BE2C (cell line): ENCODE measurements around the gene PPP2R2B.

Source experiments
- DNase-seq: peaks from one replicate; pipeline ENCODE4 v3.0.0-alpha.2; 2020
- H3K27me3 ChIP-seq: fragments of 250-450 bp; sonication (Bioruptor Pico); 2 replicates; pipeline ENCODE4 v1.5.1; 2020; ENCODE audit warnings: mild to moderate bottlenecking
- H3K36me3 ChIP-seq: fragments of 250-450 bp; sonication (Bioruptor Pico); 2 replicates; pipeline ENCODE4 v1.5.1; 2020; ENCODE audit warnings: mild to moderate bottlenecking
- H3K4me1 ChIP-seq: fragments of 250-450 bp; sonication (Bioruptor Pico); 2 replicates; pipeline ENCODE4 v1.5.1; 2020
- H3K4me3 ChIP-seq: 2 replicates; pipeline ENCODE4 v1.5.1; 2011; ENCODE audit warnings: low read depth, low read length
- H3K9me3 ChIP-seq: fragments of 250-450 bp; sonication (Bioruptor Pico); 2 replicates; pipeline ENCODE4 v1.5.1; 2020
- TF ChIP-seq, protein P1 (sequence below): IDR thresholded peaks from 2 replicates; pipeline ENCODE4 v1.5.1; 2012; ENCODE audit warnings: mild to moderate bottlenecking, low read depth, low read length

Gene PPP2R2B

DNA sequence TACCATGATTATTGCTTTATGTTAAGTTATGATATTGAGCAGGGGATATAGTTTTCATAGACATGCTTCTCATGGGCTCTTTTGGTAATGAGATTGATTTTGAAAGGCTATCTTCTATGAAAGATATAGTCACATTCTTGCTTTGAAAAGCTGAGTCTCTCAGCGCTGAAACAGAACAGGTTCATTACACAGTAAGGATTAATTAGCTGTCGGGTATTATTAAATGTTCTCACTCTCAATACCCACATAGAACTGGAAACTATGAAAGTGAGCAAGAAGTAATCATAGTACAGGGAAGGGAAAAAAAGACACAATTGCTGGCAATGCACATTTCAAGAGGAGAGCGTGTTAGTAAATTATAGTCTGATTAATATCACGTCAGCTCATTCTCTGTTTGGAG is 190.9 kb downstream of the PPP2R2B start:
- no peaks in the 10 kb centered on the region for H3K4me1 ChIP-seq
- H3K27me3 ChIP-seq = no peaks in the 10 kb centered on the region
- H3K9me3 ChIP-seq = no peaks in the 10 kb centered on the region; the same call in 1 of the 2 replicates
- TF ChIP-seq, protein P1, sequence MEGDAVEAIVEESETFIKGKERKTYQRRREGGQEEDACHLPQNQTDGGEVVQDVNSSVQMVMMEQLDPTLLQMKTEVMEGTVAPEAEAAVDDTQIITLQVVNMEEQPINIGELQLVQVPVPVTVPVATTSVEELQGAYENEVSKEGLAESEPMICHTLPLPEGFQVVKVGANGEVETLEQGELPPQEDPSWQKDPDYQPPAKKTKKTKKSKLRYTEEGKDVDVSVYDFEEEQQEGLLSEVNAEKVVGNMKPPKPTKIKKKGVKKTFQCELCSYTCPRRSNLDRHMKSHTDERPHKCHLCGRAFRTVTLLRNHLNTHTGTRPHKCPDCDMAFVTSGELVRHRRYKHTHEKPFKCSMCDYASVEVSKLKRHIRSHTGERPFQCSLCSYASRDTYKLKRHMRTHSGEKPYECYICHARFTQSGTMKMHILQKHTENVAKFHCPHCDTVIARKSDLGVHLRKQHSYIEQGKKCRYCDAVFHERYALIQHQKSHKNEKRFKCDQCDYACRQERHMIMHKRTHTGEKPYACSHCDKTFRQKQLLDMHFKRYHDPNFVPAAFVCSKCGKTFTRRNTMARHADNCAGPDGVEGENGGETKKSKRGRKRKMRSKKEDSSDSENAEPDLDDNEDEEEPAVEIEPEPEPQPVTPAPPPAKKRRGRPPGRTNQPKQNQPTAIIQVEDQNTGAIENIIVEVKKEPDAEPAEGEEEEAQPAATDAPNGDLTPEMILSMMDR = no peak
- DNase-seq = no peak
- H3K36me3 ChIP-seq = no peaks in the 10 kb centered on the region
- H3K4me3 ChIP-seq = no peak overlapping the region

DNA sequence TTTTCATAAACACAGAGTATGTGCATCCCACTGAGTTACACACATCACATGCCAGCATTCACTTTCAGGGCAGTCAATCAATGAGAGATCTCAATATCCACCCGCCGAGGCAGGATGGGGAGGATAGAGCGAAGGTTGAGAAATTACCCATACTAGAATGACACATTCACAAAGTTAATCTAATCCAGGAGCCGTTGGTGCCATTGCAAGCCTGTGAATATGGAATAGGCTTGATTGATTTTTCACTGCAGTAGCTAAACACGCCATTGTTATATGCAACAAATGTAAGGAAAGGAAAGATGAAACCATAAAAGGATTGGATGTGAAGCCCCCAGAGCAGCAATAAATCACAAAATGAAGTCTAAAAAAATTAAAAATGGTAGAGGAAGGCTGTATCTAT is 194.7 kb downstream of the PPP2R2B start:
- Histone ChIP-seq H3K9me3 (no peaks in the 10 kb centered on the region), H3K27me3 (no peaks in the 10 kb centered on the region), H3K4me1 (no peaks in the 10 kb centered on the region), H3K36me3 (no peaks in the 10 kb centered on the region), H3K4me3 (no peak overlapping the region)
- TF ChIP-seq, protein P1 = no peak
- DNase-seq = no peak

GRCh38 chr5:146682899-146683532 is 195.5 kb downstream of the PPP2R2B start:
- no peaks in the 10 kb centered on the region for H3K36me3 ChIP-seq
- no peaks in the 10 kb centered on the region for H3K4me1 ChIP-seq
- H3K27me3 ChIP-seq = no peaks in the 10 kb centered on the region
- H3K4me3 ChIP-seq = no peak overlapping the region
- no peak for DNase-seq
- no peaks in the 10 kb centered on the region for H3K9me3 ChIP-seq
- TF ChIP-seq, protein P1 = no peak

- TF ChIP-seq, protein P1 = no peak
- Histone ChIP-seq H3K4me1 (no peaks in the 10 kb centered on the region), H3K4me3 (no peak overlapping the region), H3K9me3 (no peaks in the 10 kb centered on the region), H3K27me3 (no peaks in the 10 kb centered on the region), H3K36me3 (no peaks in the 10 kb centered on the region)
- DNase-seq = no peak
Observed at GRCh38 chr5:146681585-146682105, 196.9 kb downstream of the PPP2R2B start.

DNA sequence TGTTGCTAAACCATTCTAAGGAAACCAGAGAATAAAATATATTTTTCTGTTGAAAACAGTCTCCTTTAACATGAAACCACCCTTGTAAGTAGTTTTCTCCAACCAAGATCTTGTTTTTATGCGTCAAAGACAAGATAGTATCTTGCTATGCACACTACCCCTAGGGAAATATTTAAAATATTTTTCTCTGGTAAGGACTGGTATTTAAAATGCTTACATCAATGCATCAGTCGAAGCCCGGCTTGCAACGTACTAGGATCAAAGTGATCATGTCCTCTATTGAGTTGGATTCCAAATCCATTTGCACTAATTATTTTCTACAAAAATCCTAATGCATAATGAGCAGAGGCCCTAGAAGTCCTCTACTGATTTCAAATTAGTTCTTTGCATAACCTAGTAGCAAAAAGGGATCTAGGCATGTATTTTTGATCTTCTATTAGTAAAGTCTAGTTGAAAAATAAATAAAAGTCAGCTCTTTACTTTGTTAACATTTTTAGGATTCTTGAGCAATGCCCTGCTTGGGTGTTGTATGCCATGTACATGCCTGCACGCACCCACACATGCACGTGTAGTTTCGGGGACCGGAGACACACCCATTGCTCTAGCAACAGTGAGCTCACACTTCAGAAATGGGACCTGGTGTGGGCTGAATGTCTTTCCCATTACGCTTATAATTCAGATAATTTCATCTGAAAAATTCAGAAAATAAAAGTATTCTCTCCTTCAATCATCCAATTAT is 197.5 kb downstream of the PPP2R2B start:
- TF ChIP-seq, protein P1 = no peak
- Histone ChIP-seq H3K27me3 (no peaks in the 10 kb centered on the region), H3K4me1 (peaks cover 3% of the 10 kb centered on the region; the same call in 1 of the 2 replicates), H3K9me3 (no peaks in the 10 kb centered on the region), H3K4me3 (no peak overlapping the region), H3K36me3 (no peaks in the 10 kb centered on the region)
- no peak for DNase-seq

- H3K27me3 ChIP-seq = no peaks in the 10 kb centered on the region
- H3K9me3 ChIP-seq = no peaks in the 10 kb centered on the region
- H3K4me3 ChIP-seq = no peak overlapping the region
- TF ChIP-seq, protein P1 = no peak
- H3K36me3 ChIP-seq = no peaks in the 10 kb centered on the region
- H3K4me1 ChIP-seq = peaks cover 24% of the 10 kb centered on the region
- peak; percentile 33 for DNase-seq
Observed at GRCh38 chr5:146675636-146676035, 202.9 kb downstream of the PPP2R2B start.
